Articular chondrocyte of knee joint (primary cell): ENCODE measurements around the gene GLA. TPM values are rescaled to one million over a fixed set of nuclear protein-coding genes. Genes with fewer than 3 reads are reported as not detected.

Source experiments
- total RNA-seq: library from RNA; depleted of rRNA; stranded (reverse); fragments of >200 nt; gene quantifications from 2 replicates; pipeline ENCODE4 v1.2.3, GENCODE V29; 2012

Gene GLA
- 23.7 and 26.5 TPM in 2 replicates for total RNA-seq

DNA sequence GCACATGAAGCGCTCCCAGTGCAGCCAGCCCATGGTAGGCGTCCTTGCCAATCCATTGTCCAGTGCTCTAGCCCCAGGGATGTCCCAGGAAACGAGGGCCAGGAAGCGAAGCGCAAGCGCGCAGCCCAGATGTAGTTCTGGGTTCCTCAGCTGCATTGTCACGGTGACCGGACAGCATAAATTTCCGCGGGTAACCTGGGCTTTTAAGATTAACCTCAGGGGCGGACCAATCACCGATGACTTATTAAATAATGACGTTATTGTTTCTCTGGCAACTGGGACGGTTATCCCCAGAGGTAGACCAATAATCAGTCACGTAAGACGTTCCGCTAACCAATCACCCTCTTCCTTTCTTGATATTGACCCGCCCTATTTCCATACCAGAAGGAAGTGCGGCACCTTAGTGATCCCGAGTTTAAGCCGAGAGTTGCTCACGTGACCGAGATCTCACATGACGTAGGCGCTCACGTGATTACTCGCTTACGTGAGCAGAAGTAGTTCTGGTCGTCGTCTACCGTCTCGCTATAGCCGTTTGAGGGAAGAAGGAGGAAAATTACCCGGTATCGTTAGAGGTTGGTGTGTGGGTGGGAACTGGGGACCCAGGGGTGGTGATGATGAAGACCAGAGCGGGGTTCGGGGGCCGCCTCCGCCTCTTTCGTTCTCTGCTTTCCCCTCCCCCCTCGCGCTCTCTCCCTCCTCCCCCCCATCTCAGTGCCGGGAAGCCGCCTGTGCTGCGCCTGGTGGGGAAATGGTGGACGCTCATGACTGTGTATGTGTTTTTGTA is at the start of gene GLA, which contains the start of gene HNRNPH2:
TSS of gene GLA (minus strand) at position 178 of the 784 bp plus-strand sequence. CDS start at position 156, 22 bp downstream.
TSS of gene HNRNPH2 (plus strand) at position 475 of the 784 bp plus-strand sequence. CDS start 3,767 bp downstream, outside the sequence.

DNA sequence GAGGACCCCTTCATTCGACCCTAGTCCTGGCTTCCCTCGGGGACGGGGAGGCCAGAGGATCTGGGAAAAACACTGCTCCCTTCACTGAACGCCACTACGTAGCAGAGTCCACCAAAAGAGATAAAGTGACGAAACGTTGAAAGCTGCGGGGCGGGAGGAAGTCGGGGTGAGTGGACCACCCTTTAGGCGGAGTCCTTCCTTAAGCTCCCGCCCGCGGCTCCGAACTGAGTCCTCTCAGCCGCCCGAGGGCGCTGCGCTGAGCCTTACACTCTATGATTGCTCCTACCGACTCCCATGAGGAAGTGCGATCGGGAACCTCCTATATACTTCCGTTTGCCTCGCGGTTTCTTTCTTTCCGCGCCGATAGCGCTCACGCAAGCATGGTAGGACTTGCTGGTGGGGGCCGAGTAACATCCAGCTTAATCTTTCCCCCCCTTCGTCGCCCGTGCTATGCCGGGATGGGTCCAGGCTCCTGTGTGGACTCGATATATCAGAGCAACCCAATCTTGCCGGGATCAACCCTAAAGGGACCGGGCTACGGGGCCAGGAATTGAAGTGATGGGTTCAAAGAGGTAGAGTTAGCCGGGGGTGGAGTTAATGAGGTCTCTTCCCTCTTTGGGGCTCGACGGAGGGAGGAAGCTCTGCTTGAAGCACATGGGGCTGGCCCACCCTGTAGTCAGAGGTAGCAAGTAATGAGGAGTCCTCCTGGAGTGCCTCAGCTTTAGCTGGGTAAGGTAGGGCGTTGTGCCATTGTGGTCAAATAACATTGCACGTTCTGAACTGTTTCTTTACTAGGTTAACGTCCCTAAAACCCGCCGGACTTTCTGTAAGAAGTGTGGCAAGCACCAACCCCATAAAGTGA is 16.8 kb downstream of the GLA start, which contains the start of gene RPL36A:
TSS of gene RPL36A (plus strand) at position 348 of the 862 bp plus-strand sequence. CDS start at position 381, 33 bp downstream.

GRCh38 chrX:101385795-101386541 is 21.8 kb downstream of the GLA start, which contains the start of gene BTK:
Gene BTK, minus strand, starts transcription at chrX:101386191. Its CDS starts 10,907 bp downstream, at chrX:101375284.

DNA sequence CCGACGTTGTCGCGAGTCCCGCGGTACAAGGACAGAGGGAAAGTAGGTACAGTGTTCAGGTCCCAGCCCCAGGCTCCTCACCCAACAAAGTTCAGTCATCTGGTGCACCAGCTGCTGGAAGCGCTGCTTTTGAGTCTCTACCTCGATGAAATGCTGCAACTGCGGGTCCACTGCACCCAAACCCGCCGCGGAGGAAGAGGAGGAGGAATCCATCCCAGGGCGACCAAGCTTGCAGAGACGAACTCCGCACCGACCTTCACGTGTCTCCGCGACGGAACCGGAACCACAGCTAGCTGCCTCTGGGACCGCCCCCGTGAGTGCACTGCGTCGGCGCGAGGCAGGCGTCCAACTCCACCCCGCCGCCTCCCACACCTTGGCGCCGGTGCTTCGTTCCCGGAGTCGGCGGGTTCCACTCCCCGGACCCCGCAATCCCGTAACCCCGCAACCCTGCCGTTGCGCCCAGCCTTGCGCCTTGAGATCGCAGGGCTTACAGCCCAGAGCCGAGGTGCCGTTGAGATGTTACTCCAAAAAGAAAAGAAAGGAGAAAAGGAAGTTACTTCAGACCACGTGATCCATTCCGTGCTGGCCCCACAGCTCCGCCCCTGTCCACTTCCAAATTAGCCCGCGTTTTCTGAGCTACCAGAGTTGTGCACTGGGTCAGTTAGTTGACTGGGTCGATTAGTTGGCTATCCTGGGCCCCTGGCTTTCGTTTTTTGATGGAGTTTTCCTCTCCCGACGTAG is 59.1 kb downstream of the GLA start, which contains the start of gene TIMM8A:
TSS of gene TIMM8A (minus strand) at position 291 of the 741 bp plus-strand sequence. CDS start at position 213, 78 bp downstream.

Other genes with a start within 250 kb of the GLA start
- 0.13 and 0.22 TPM in 2 replicates for gene DRP2, start 188.1 kb downstream of the GLA start, total RNA-seq
- 0.22 and 0.26 TPM in 2 replicates for gene TAF7L, start 116.6 kb downstream of the GLA start, total RNA-seq
- 5.3 and 7.6 TPM in 2 replicates for gene TIMM8A, start 59.2 kb downstream of the GLA start, total RNA-seq
- gene BTK, start 21.7 kb downstream of the GLA start, total RNA-seq = not detected in 2 replicates
- 216 and 692 TPM in 2 replicates for gene RPL36A, start 16.9 kb downstream of the GLA start, total RNA-seq
- gene HNRNPH2, start 297 bp upstream of the GLA start, total RNA-seq = 86.0 and 87.8 TPM in 2 replicates
- gene ARMCX4, start 77.5 kb upstream of the GLA start, total RNA-seq = 6.1 and 6.4 TPM in 2 replicates
- gene ARMCX1, start 142.6 kb upstream of the GLA start, total RNA-seq = 77.0 and 80.9 TPM in 2 replicates
- gene ARMCX6, start 210.1 kb upstream of the GLA start, total RNA-seq = 22.9 and 28.4 TPM in 2 replicates
- gene ARMCX3, start 215.2 kb upstream of the GLA start, total RNA-seq = 61.0 and 77.5 TPM in 2 replicates